Measurements from ENCODE around the gene CFAP100.

The CFAP100 gene

DNA sequence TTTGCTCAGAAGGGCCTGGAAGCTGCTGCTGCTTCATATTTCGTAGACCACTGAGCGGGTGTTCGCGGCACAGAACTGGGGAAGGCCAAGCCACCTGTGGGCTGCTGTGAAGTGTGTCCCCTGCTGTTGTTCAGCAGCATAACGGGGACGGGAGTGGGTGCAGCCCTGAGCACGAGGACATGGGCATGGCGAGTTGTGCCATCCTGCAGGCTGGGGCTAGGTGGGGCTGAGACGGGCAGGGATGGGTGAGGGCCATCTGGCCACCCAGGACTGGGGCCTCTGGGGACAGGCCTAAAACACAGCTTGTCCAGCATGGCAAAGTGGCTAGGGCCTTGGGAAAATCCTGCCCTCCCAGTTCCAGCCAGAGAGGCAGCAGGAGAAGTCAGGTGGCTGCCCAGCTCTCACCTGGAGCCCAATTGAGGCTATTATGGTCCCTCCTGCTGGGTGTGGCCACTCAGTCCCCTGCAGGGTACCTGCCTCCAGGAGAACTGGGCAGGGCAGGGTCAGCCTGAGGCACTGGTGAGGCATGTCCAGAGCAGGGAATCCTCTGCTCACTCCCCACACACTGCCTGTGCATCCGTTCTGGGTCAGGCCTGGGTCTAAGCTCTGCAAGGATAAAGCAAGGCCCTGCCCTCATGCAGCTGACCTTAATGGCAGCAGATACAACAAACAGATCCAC is 29.5 kb downstream of the CFAP100 start:
- DNase-seq: no peak

DNA sequence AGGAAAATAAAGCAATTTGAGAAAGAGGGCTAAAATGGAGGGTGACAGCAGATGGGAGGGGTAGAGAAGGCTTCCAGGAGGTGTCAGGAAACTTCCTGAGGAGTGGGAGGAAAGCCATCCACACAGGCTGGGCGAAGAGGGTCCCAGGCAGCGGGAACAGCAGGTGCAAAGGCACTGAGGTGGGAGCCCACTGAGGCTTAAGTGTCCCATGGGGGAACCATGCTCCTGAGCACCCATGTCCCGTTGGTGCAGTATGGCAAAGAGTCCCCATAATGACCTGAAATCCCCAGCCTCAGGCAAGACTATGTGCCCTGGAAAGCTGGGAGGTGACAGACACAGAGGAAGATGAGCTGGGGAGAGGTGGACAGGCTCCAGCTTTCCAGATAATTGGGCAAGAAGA is 30.0 kb downstream of the CFAP100 start:
- no peak for DNase-seq

- DNase-seq: no peak
Measured at GRCh38 chr3:126431103-126431534, 36.4 kb downstream of the CFAP100 start.

DNA sequence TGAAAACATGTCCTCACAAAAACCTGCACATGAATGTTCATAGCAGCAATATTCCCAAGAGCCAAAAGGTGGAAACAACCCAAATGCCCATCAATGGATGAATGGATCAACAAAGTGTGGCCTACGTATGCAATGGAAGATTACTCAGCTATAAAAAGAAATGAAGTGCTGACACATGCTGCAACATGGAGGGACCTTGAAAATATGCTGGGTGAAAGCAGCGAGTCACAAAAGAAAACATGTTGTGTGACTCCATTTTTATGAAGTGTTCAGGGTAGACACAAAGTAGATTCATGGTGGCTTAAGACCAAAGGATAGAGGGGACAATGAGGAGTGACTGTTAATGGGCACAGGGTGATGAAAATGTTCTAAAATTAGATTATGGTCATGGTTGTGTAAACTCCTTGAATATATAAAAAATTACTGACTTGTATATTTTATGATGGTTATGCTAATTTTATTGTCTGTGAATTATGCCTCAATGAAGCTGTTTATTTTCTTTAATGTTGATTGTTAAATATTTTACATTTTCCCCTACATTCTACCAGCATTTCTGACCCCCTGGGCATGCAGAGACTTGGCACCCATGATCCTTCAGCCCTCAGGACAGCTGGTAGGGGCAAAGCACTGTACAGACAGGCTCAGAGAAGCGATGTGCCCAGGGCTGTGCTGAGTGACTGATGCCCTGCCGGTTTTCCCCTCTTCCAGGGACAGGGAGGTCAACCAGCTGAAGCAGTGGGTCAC is 37.8 kb downstream of the CFAP100 start:
- DNase-seq: no peak

- no peak for DNase-seq
Measured at GRCh38 chr3:126433105-126433430, 38.4 kb downstream of the CFAP100 start.

GRCh38 chr3:126433496-126434263 is 39.0 kb downstream of the CFAP100 start:
- DNase-seq: no peak

GRCh38 chr3:126434264-126434590 is 39.5 kb downstream of the CFAP100 start:
- DNase-seq: no peak

GRCh38 chr3:126434931-126435411 is 40.3 kb downstream of the CFAP100 start:
- no peak for DNase-seq

- no peak for DNase-seq
Measured at GRCh38 chr3:126435456-126436315, 41.0 kb downstream of the CFAP100 start.

GRCh38 chr3:126436826-126437717 is 42.4 kb downstream of the CFAP100 start:
- no peak for DNase-seq

GRCh38 chr3:126438186-126438585 is 43.5 kb downstream of the CFAP100 start:
- no peak for DNase-seq

GRCh38 chr3:126438746-126439145 is 44.0 kb downstream of the CFAP100 start:
- DNase-seq: no peak

DNA sequence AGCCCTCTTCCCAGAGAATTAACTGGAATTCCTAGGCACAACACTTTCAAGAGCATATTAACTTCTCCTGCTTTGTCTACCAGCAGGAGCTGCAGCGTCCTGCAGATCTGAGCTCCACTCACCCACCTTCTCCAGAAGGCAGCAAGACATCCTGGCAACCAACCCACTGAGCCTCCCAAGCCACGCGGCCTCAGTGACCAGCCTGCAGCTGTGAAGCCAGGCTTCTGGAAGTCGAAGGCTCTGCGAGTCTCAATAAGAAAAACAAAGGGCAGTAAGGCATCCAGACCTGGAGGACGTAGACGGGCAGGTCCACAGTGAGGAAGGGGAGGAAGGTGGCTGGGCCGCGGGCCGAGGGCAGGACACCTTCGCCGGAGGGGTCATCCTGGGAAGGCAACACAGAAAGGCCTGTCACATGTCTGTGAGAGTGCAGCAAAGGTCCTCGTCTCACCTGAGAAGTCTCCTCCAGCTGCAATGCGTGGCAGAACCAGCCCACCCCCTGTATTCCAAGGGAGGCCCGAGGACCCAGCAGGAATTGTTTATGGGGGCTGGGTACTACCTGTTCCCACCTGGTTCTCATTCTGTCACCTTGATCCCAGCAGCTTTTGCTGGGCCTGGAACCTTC is 44.7 kb downstream of the CFAP100 start:
- DNase-seq: no peak

DNA sequence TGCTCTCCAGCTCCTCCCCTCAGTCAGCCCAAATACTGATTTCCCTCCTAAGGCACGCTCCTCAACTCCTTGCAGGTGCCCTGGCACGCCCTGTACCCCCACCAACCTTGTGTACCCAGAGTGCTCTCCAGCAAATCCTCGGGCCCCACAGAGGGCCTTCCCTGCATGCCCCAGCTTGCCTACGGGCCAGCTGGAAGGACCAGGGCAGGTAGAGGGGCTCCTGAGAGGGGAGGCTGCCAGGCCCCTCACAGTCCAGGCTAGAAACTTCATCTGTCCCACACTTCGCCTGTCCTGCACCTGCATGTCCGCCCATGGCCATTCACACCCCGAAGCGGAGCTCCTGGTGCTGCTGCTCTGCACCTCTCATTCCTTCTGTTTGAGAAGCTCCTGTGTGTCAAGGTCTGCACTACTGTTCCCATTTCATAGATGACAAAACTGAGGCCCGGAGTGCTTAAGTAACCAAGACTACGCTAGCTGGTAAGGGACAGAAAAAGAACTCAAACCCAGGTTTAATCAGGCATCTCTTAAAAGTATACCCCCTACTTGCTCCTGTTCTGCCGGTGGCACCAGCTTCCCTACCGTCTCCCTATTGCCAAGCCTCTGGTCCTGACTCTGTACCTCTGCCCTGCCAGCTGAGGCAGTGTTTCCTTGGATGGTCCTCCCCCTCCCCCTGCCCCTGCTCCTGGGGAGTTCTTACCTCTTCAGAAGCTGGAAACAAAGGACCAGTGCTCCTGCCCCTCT is 45.4 kb downstream of the CFAP100 start:
- DNase-seq: no peak

DNA sequence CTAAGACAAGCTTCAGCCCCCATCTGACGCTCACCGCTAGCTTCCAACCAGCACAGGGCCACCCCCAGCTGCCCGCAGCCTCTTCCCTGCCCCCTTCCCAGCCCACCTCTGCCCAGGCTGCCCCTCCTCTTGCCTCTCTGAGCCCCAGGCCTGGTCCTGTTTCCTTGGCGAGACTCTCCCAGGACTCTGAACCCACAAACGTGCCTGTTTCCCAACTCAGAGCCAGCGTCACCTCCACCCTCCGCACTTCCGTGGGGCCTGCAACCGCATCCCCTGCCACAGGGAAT is 45.9 kb downstream of the CFAP100 start:
- DNase-seq: no peak

- no peak for DNase-seq
Measured at GRCh38 chr3:126441256-126441880, 46.7 kb downstream of the CFAP100 start.

- no peak for DNase-seq
Measured at GRCh38 chr3:126442094-126442855, 47.6 kb downstream of the CFAP100 start.

DNA sequence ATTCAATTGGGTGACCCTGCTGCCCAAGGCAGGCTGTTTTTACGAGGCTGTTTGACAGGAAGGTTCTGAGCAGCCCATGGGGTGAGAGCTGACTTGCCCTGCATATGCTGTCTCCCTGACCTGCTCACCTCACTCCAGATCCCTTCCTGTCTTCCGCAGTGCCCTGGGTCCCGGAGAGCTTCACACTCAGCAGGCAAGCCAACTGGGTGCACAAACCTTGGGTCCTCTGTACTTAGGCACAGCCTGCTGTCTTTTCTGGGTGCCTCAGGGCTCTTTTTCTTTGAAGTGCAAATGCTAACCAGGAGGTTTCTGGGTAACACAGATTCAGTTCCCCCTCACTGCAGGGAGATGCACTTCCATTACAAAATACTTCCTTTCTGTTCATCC is 48.1 kb downstream of the CFAP100 start:
- DNase-seq: no peak

DNA sequence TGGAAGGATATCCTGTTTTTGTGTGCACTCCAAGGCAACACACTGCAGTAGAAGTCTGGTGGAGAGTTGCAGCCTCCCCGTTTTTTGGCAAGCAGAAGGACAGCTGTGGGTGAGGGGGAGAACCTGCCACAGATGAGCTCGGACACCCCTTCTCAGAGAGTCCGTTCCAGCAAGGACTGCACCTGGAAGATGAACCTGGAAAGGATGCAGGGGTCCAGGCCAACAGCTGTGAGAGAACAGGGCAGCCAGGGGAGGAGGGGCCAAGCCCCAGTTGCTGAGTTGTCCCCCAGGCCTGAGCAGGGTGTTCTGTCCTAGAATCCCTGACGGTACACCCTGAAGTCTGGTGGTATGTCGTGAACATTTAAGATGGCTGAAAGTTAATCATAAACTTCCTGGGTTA is 50.8 kb downstream of the CFAP100 start:
- no peak for DNase-seq

GRCh38 chr3:126446301-126446700 is 51.6 kb downstream of the CFAP100 start:
- no peak for DNase-seq
